Keratinocyte (primary cell): ENCODE measurements around the gene MAGI2.

ENCODE experiments used
- EZH2 ChIP-seq: IDR thresholded peaks from one replicate; pipeline ENCODE4 v1.6.1; 2012; ENCODE audit warnings: inconsistent platforms, mild to moderate bottlenecking, low read length, moderate library complexity
- TF ChIP-seq, protein P1 (sequence below), 3 experiments: IDR thresholded peaks in 1 of 3; conservative IDR thresholded peaks in 1 of 3; optimal IDR thresholded peaks in 1 of 3; 2 replicates in 2 of 3; 3 replicates in 1 of 3; pipeline versions ENCODE3 to v1.5.1; 2011; ENCODE audit warnings: low read length in 3 of 3, mild to moderate bottlenecking in 3 of 3, moderate library complexity in 2 of 3, control low read depth in 1 of 3, inconsistent platforms in 1 of 3; ENCODE audit not compliant: insufficient read depth in 2 of 3; ENCODE audit errors: extremely low read depth in 1 of 3

DNA sequence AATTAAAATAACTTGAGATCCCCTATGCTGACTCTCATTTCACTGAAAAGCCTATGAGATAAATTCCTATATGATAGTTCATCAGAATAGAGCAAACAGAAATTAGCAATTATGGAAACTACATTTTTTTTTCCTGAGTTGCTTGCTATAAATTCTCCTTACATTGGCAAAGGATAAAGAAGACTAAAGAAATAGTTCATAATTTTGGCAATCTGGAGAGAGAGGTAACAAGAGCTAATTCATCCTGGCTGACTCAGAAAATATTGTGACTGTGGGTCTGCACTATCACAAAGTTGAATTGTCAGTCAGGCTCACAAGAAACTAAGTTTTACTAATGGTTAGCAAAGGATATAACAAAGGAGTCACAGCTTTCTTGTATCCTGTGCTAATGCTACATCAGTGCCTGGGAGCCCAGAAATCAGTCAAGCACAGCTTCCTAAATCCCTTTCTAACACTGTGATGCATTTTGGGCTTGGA, 483.0 kb downstream of the MAGI2 start:
- TF ChIP-seq, protein P1, sequence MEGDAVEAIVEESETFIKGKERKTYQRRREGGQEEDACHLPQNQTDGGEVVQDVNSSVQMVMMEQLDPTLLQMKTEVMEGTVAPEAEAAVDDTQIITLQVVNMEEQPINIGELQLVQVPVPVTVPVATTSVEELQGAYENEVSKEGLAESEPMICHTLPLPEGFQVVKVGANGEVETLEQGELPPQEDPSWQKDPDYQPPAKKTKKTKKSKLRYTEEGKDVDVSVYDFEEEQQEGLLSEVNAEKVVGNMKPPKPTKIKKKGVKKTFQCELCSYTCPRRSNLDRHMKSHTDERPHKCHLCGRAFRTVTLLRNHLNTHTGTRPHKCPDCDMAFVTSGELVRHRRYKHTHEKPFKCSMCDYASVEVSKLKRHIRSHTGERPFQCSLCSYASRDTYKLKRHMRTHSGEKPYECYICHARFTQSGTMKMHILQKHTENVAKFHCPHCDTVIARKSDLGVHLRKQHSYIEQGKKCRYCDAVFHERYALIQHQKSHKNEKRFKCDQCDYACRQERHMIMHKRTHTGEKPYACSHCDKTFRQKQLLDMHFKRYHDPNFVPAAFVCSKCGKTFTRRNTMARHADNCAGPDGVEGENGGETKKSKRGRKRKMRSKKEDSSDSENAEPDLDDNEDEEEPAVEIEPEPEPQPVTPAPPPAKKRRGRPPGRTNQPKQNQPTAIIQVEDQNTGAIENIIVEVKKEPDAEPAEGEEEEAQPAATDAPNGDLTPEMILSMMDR (optimal IDR thresholded peaks at IDR 0.05 in 1 of 3, IDR thresholded peaks at IDR 0.05 in 1 of 3, conservative IDR thresholded peaks at IDR 0.05 in 1 of 3; ENCODE audit: extremely low read depth in 1 of 3, insufficient read depth in 2 of 3, low read length in 3 of 3): no peak
- TF ChIP-seq EZH2: no peak
